Common myeloid progenitor, CD34-positive (primary cell): ENCODE measurements around the gene PCIF1. TPM values are rescaled to one million over a fixed set of nuclear protein-coding genes. Genes with fewer than 3 reads are reported as not detected.

Source experiments
- CTCF ChIA-PET: fragments of 350-600 bp; sonication (Branson Sonifier 250); formaldehyde crosslinking; loops from one replicate; lab custom pipeline; 2021; ENCODE audit warnings: antibody characterized with exemption; lab: Charles Lee
- POLR2A ChIA-PET: fragments of 350-600 bp; sonication (Branson Sonifier 250); formaldehyde crosslinking; loops from one replicate; lab custom pipeline; 2021; ENCODE audit warnings: antibody characterized with exemption; lab: Charles Lee
- DNase-seq, 3 donors: peaks; one replicate each; pipeline versions ENCODE4 v3.0.0 to v3.0.0-alpha.2; 2013
- H3K27ac ChIP-seq, 2 experiments: 1 replicate in 1 of 2; 2 replicates in 1 of 2; pipeline ENCODE4 v1.7.0; 2013; ENCODE audit warnings: inconsistent platforms in 2 of 2, low read length in 2 of 2, mild to moderate bottlenecking in 2 of 2, low read depth in 1 of 2, moderate library complexity in 1 of 2; ENCODE audit not compliant: severe bottlenecking in 2 of 2, insufficient read depth in 1 of 2, poor library complexity in 1 of 2
- H3K27me3 ChIP-seq, 5 experiments: replicated peaks in 2 of 5; 1 replicate in 3 of 5; 2 replicates in 2 of 5; pipeline versions ENCODE4 v1.6.1 to v1.7.0; 2013; ENCODE audit warnings: low read length in 4 of 5, mild to moderate bottlenecking in 2 of 5, moderate library complexity in 2 of 5, inconsistent platforms in 1 of 5; ENCODE audit not compliant: insufficient read depth in 5 of 5, control insufficient read depth in 4 of 5
- H3K36me3 ChIP-seq, 4 experiments: 1 replicate in 2 of 4; 2 replicates in 2 of 4; pipeline versions ENCODE4 v1.6.1 to v1.7.0; 2013; ENCODE audit warnings: low read length in 3 of 4, control low read depth in 1 of 4, mild to moderate bottlenecking in 1 of 4; ENCODE audit not compliant: control insufficient read depth in 4 of 4, insufficient read depth in 4 of 4
- H3K4me1 ChIP-seq, 4 experiments: 1 replicate in 3 of 4; 2 replicates in 1 of 4; pipeline versions ENCODE4 v1.6.1 to v1.7.1; 2013; ENCODE audit warnings: low read length in 3 of 4, mild to moderate bottlenecking in 3 of 4, control low read depth in 1 of 4, inconsistent platforms in 1 of 4, moderate library complexity in 1 of 4; ENCODE audit not compliant: control insufficient read depth in 4 of 4, insufficient read depth in 4 of 4; ENCODE audit errors: control extremely low read depth in 1 of 4
- H3K4me3 ChIP-seq, 7 experiments: 1 replicate in 4 of 7; 2 replicates in 3 of 7; pipeline versions ENCODE4 v1.5.1 to v1.7.0; 2013; ENCODE audit warnings: mild to moderate bottlenecking in 7 of 7, low read length in 6 of 7, moderate library complexity in 6 of 7, inconsistent platforms in 2 of 7, low read depth in 2 of 7, control low read depth in 1 of 7; ENCODE audit not compliant: insufficient read depth in 4 of 7, control insufficient read depth in 1 of 7; ENCODE audit errors: extremely low read depth in 1 of 7
- H3K9me3 ChIP-seq, 5 experiments: 1 replicate in 4 of 5; 2 replicates in 1 of 5; pipeline versions ENCODE4 v1.6.1 to v1.7.1; 2013; ENCODE audit warnings: low read length in 4 of 5, mild to moderate bottlenecking in 2 of 5, inconsistent platforms in 1 of 5, low read depth in 1 of 5, moderate library complexity in 1 of 5; ENCODE audit not compliant: control insufficient read depth in 4 of 5, insufficient read depth in 2 of 5; ENCODE audit errors: control extremely low read depth in 1 of 5
- WGBS: methylation state at CpG from one replicate; pipeline ENCODE4 v1.1.5; 2013; ENCODE audit not compliant: insufficient coverage; 5-methylcytosine and 5-hydroxymethylcytosine counted together
- polyA plus RNA-seq: library from polyadenylated mRNA; unstranded; fragments of 120-200 nt; gene quantifications from one replicate; pipeline ENCODE4 v1.2.1, GENCODE V29; 2013

PCIF1 gene
- polyA plus RNA-seq, result 46.7 TPM

- H3K4me1 ChIP-seq, result peaks cover 6 to 39% (median 25%) of the 10 kb centered on the region in 4 experiments
- no peaks in the 10 kb centered on the region for H3K27me3 ChIP-seq
- no peaks in the 10 kb centered on the region for H3K9me3 ChIP-seq
- ChIA-PET POLR2A (interaction anchor here (0.6 to 2.8 kb wide), 14 partner anchors 14 to 154 kb away, joined by 3 to 17 read pairs (median 6); partner anchors contain the start of genes CTSA, NEURL2 and ZSWIM1), CTCF (interaction anchor here (0.9 to 2.5 kb wide), 12 partner anchors 11 to 54 kb away, joined by 3 to 17 read pairs (median 4); partner anchors contain the start of gene ZSWIM1)
- peak within 1 kb of the TSS; percentile 73 to 99 (median 96) for H3K4me3 ChIP-seq
- peaks cover 10 to 31% (median 25%) of the 10 kb centered on the region in 4 experiments for H3K36me3 ChIP-seq
- peak within 1 kb of the TSS; percentile 96 to 98 for H3K27ac ChIP-seq
- DNase-seq, result peak; percentile 97 to 99 (median 98)
- 0% methylated on average over 77 of the region's 102 CpGs for WGBS
Measured at GRCh38 chr20:45934586-45935415, at the start of gene PCIF1. PCIF1 (plus strand) TSS chr20:45934683; CDS start chr20:45939000, 4,317 bp downstream.

GRCh38 chr20:45886590-45887345 is 47.7 kb upstream of the PCIF1 start:
- H3K4me3 ChIP-seq, result no peak overlapping the region
- H3K27ac ChIP-seq, result peak overlapping the region in 1 of 2 experiments; percentile 64
- H3K27me3 ChIP-seq, result no peaks in the 10 kb centered on the region
- no peaks in the 10 kb centered on the region for H3K9me3 ChIP-seq
- H3K36me3 ChIP-seq, result peaks cover 5 to 47% (median 35%) of the 10 kb centered on the region in 4 experiments
- 96% methylated on average over 16 of the region's 19 CpGs for WGBS
- H3K4me1 ChIP-seq, result peaks cover 4 to 70% (median 58%) of the 10 kb centered on the region in 4 experiments
- POLR2A ChIA-PET, result no interaction called here
- CTCF ChIA-PET, result interaction anchor here (1.1 to 1.7 kb wide), 4 partner anchors 10 to 78 kb away, joined by 3 to 4 read pairs (median 3); no protein-coding TSS in a partner anchor
- DNase-seq, result no peak

DNA sequence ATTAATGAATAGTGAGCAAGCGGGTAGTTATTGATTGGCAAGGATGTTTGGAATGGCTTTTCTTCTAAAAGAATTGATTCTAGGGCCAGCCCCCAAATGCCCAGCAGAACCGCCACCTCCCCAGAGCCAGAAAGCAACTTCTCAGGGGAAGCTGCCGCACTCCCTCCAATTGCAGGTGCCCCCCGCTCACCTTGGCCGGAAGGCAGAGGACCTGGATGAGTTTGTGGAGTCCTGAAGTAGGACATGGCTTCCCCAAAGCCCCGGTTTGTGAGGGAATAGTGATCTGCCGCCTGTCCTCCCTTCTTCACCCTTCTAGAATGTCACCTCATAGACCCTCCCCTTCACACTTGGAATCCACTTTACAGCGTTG is 47.2 kb upstream of the PCIF1 start, which contains the start of gene SPATA25:
TSS of gene SPATA25 (minus strand) at position 277 of the 370 bp plus-strand sequence. CDS start at position 245, 32 bp downstream.
- Histone ChIP-seq H3K36me3 (peaks cover 5 to 46% (median 35%) of the 10 kb centered on the region in 4 experiments), H3K4me3 (no peak within 1 kb of the TSS), H3K9me3 (no peaks in the 10 kb centered on the region), H3K27ac (peak within 1 kb of the TSS in 1 of 2 experiments; percentile 64), H3K4me1 (peaks cover 10 to 70% (median 59%) of the 10 kb centered on the region in 4 experiments), H3K27me3 (no peaks in the 10 kb centered on the region)
- CTCF ChIA-PET, result interaction anchor here (1.2 to 1.7 kb wide), 3 partner anchors 9 to 78 kb away, joined by 3 read pairs; no protein-coding TSS in a partner anchor
- POLR2A ChIA-PET, result no interaction called here
- WGBS, result 100% methylated on average over 8 of the region's 8 CpGs
- no peak for DNase-seq

DNA sequence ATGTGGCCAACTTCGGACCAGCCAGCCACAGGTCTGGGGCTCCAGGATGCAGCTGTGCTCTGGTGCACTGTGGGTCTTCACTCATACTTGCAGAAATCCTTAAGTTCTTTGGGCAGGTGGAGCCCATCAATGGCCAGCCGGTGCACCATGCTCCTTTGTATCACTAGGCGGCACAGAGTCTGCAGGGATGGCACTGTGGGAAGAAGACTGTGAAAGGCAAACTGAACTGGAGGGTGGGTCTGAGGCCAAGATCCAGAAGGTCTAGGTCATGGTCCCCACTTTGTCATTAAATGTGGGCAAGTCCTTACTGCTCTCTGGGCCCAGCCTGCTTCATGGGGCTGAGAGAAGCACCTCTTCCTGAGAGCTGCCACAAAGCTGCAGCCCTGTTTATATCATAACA is 45.8 kb upstream of the PCIF1 start:
- Histone ChIP-seq H3K4me3 (no peak overlapping the region), H3K36me3 (peaks cover 3 to 39% (median 30%) of the 10 kb centered on the region in 4 experiments), H3K4me1 (peaks cover 12 to 72% (median 60%) of the 10 kb centered on the region in 4 experiments), H3K9me3 (no peaks in the 10 kb centered on the region), H3K27me3 (no peaks in the 10 kb centered on the region), H3K27ac (no peak overlapping the region)
- ChIA-PET CTCF (interaction anchor here (0.9 to 5.8 kb wide), 8 partner anchors 7 to 89 kb away, joined by 3 to 30 read pairs (median 12); partner anchors contain the start of genes ZNF335 and ZSWIM1), POLR2A (interaction anchor here (0.6 kb wide), 1 partner anchor 32 kb away, joined by 3 read pairs; no protein-coding TSS in a partner anchor)
- no peak for DNase-seq
- 89% methylated on average over 3 of the region's 3 CpGs for WGBS

DNA sequence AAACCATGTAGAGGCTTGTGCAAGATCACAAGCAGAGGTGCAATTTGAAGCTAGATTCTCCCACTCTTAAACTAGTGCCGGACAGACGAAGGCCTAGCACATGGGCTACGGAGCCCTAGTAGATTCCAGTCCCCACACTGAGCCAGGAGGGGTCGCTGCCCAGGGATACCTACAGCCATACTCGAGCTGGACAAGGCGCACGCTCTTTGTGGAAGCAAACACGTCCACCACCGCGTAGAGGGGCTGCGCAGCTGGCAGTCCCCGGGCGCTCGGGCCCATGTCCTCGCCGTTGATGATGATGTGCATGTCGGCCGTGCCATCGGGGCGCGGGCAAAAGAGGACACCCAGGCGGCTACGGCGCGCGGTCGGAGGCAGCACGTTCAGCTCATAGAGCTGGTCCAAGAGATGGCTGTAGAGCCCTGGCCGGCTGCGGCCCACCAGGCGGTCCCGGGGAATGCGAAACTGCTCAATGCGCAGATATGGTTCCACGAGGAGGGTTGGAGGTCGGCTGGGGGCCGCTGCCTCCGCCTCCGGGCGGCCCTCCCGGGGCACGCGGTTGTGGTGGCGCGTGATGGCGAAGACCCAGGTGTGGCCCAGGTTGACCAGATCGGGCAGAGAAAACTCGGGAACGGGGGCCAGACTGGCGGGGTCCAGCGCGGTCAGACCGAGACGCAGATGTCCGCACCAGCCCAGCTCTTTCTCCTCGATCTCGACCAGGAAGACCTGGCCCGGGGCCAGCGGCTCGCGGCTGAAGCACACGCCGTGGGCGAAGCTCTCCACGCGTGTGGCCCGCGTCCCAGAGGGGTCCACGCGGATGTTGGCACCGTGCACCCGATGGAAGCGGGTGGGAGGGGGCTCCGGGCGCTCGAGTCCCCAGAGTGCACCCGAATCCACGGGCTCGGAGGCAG is 44.2 kb upstream of the PCIF1 start:
- Histone ChIP-seq H3K9me3 (no peaks in the 10 kb centered on the region), H3K27ac (peak overlapping the region in 1 of 2 experiments; percentile 70), H3K27me3 (no peaks in the 10 kb centered on the region), H3K4me1 (peaks cover 10 to 58% (median 47%) of the 10 kb centered on the region in 4 experiments), H3K36me3 (peaks cover 4 to 48% (median 30%) of the 10 kb centered on the region in 4 experiments), H3K4me3 (peak overlapping the region; percentile 52 to 86 (median 80))
- DNase-seq, result peak; percentile 70 to 82 (median 81)
- ChIA-PET CTCF (interaction anchor here (0.8 to 5.8 kb wide), 19 partner anchors 8 to 91 kb away, joined by 3 to 30 read pairs (median 4); partner anchors contain the start of genes ACOT8, PLTP, ZNF335 and ZSWIM1), POLR2A (interaction anchor here (0.5 to 2.7 kb wide), 8 partner anchors 9 to 212 kb away, joined by 3 to 12 read pairs (median 4); partner anchors contain the start of genes PCIF1, PLTP and ZSWIM1)
- under 1% methylated on average over 69 of the region's 79 CpGs for WGBS
